H9 (cell line): Measurements from ENCODE around the gene DGCR2. TPM values are rescaled to one million over a fixed set of nuclear protein-coding genes. Genes with fewer than 3 reads are reported as not detected.
A peak's percentile ranks its signal among the peaks of the same experiment; 100 is the strongest.

Experiments
- DNase-seq: peaks from one replicate; pipeline ENCODE4 v3.0.0-alpha.2; 2017
- H2AFZ ChIP-seq: one replicate; pipeline ENCODE4 v1.6.1; 2013; ENCODE audit warnings: mild to moderate bottlenecking, low read length, control low read depth, moderate library complexity
- H2AK5ac ChIP-seq: 2 replicates; pipeline ENCODE4 v1.6.1; 2013; ENCODE audit warnings: low read length, control low read depth, mixed read lengths; ENCODE audit not compliant: insufficient read length
- H2BK120ac ChIP-seq: one replicate; pipeline ENCODE4 v1.6.1; 2013; ENCODE audit warnings: low read depth, mild to moderate bottlenecking, low read length, control low read depth, inconsistent platforms; ENCODE audit not compliant: poor library complexity, severe bottlenecking
- H2BK12ac ChIP-seq: 2 replicates; pipeline ENCODE4 v1.6.1; 2013; ENCODE audit warnings: low read length, control low read depth, mixed read lengths, low read depth; ENCODE audit not compliant: insufficient read length
- H2BK15ac ChIP-seq: 2 replicates; pipeline ENCODE4 v1.6.1; 2013; ENCODE audit warnings: low read depth, low read length, control low read depth
- H2BK20ac ChIP-seq: one replicate; pipeline ENCODE4 v1.6.1; 2013; ENCODE audit warnings: low read depth, mild to moderate bottlenecking, low read length, control low read depth, inconsistent platforms; ENCODE audit not compliant: poor library complexity, severe bottlenecking
- H2BK5ac ChIP-seq: 2 replicates; pipeline ENCODE4 v1.6.1; 2013; ENCODE audit warnings: low read length, control low read depth, mixed read lengths; ENCODE audit not compliant: insufficient read length
- H3K14ac ChIP-seq: 2 replicates; pipeline ENCODE4 v1.6.1; 2013; ENCODE audit warnings: low read length, control low read depth; ENCODE audit not compliant: insufficient read depth
- H3K18ac ChIP-seq: 2 replicates; pipeline ENCODE4 v1.6.1; 2013; ENCODE audit warnings: low read depth, mild to moderate bottlenecking, mixed read lengths, low read length, control low read depth; ENCODE audit not compliant: insufficient read length
- H3K23ac ChIP-seq: 2 replicates; pipeline ENCODE4 v1.6.1; 2013; ENCODE audit warnings: low read length, control low read depth, mixed read lengths, low read depth; ENCODE audit not compliant: insufficient read length
- H3K23me2 ChIP-seq: 2 replicates; pipeline ENCODE4 v1.6.1; 2013; ENCODE audit warnings: low read depth, mild to moderate bottlenecking, mixed read lengths, low read length, control low read depth; ENCODE audit not compliant: insufficient read length, poor library complexity, severe bottlenecking
- H3K27ac ChIP-seq: 2 replicates; pipeline ENCODE4 v1.5.1; 2013; ENCODE audit warnings: low read length, control low read depth, mixed read lengths, low read depth; ENCODE audit not compliant: insufficient read length
- H3K27me3 ChIP-seq: 2 replicates; pipeline ENCODE4 v1.6.1; 2013; ENCODE audit warnings: low read length, control low read depth, inconsistent platforms; ENCODE audit not compliant: insufficient read depth
- H3K4ac ChIP-seq: 2 replicates; pipeline ENCODE4 v1.6.1; 2013; ENCODE audit warnings: low read depth, mild to moderate bottlenecking, control low read depth, inconsistent platforms, low read length, moderate library complexity
- H3K4me1 ChIP-seq: 2 replicates; pipeline ENCODE4 v1.6.1; 2013; ENCODE audit warnings: low read length, control low read depth, inconsistent platforms; ENCODE audit not compliant: insufficient read depth
- H3K4me2 ChIP-seq: 2 replicates; pipeline ENCODE4 v1.6.1; 2013; ENCODE audit warnings: low read length, control low read depth, mixed read lengths; ENCODE audit not compliant: insufficient read length, insufficient read depth
- H3K56ac ChIP-seq: 2 replicates; pipeline ENCODE4 v1.6.1; 2013; ENCODE audit warnings: low read depth, mild to moderate bottlenecking, mixed read lengths, low read length, control low read depth; ENCODE audit not compliant: insufficient read length
- H3K79me1 ChIP-seq: 2 replicates; pipeline ENCODE4 v1.6.1; 2013; ENCODE audit warnings: low read depth, mild to moderate bottlenecking, moderate library complexity, low read length, control low read depth, inconsistent platforms; ENCODE audit not compliant: insufficient read depth, poor library complexity, severe bottlenecking
- H3K79me2 ChIP-seq: 2 replicates; pipeline ENCODE4 v1.6.1; 2013; ENCODE audit warnings: low read length, control low read depth, inconsistent platforms; ENCODE audit not compliant: insufficient read depth
- H3K9ac ChIP-seq: 2 replicates; pipeline ENCODE4 v1.6.1; 2013; ENCODE audit warnings: low read length, control low read depth, mixed read lengths; ENCODE audit not compliant: insufficient read length; ENCODE audit errors: extremely low read depth
- H3K9me3 ChIP-seq: one replicate; pipeline ENCODE4 v1.6.1; 2013; ENCODE audit warnings: low read depth, low read length, inconsistent platforms; ENCODE audit not compliant: control insufficient read depth
- H3T11ph ChIP-seq: one replicate; pipeline ENCODE4 v1.6.1; 2013; ENCODE audit warnings: mild to moderate bottlenecking, low read length, control low read depth, inconsistent platforms
- H4K20me1 ChIP-seq: one replicate; pipeline ENCODE4 v1.6.1; 2013; ENCODE audit not compliant: control insufficient read depth, insufficient read length, insufficient read depth
- H4K5ac ChIP-seq: 2 replicates; pipeline ENCODE4 v1.6.1; 2013; ENCODE audit warnings: low read depth, mild to moderate bottlenecking, mixed read lengths, low read length, control low read depth; ENCODE audit not compliant: insufficient read length
- H4K8ac ChIP-seq: replicated peaks from 2 replicates; pipeline ENCODE4 v1.6.1; 2013; ENCODE audit warnings: low read length, control low read depth, mixed read lengths, low read depth; ENCODE audit not compliant: insufficient read length
- H4K91ac ChIP-seq: 2 replicates; pipeline ENCODE4 v1.6.1; 2013; ENCODE audit warnings: low read depth, mild to moderate bottlenecking, moderate library complexity, mixed read lengths, low read length, control low read depth; ENCODE audit not compliant: insufficient read length
- H3K27ac Mint-ChIP-seq, 3 experiments: 2 replicates in 2 of 3; 3 replicates in 1 of 3; pipeline ENCODE4 v1.8.0; 2020 to 2021; ENCODE audit warnings: mixed read lengths in 3 of 3, mild to moderate bottlenecking in 1 of 3, moderate library complexity in 1 of 3
- H3K27me3 Mint-ChIP-seq: 2 replicates; pipeline ENCODE4 v1.8.0; 2021; ENCODE audit warnings: low read depth, mild to moderate bottlenecking, moderate library complexity, mixed read lengths
- H3K36me3 Mint-ChIP-seq, 3 experiments: 2 replicates in 2 of 3; 3 replicates in 1 of 3; pipeline ENCODE4 v1.8.0; 2020 to 2021; ENCODE audit warnings: low read depth in 3 of 3, mixed read lengths in 3 of 3; ENCODE audit not compliant: insufficient read depth in 1 of 3
- H3K4me1 Mint-ChIP-seq, 2 experiments: 2 replicates each; pipeline ENCODE4 v1.8.0; 2020; ENCODE audit warnings: mixed read lengths in 2 of 2
- H3K4me3 Mint-ChIP-seq, 2 experiments: 2 replicates in 1 of 2; 3 replicates in 1 of 2; pipeline ENCODE4 v1.8.0; 2020 to 2021; ENCODE audit warnings: mild to moderate bottlenecking in 2 of 2, mixed read lengths in 2 of 2, moderate library complexity in 1 of 2
- H3K9me3 Mint-ChIP-seq, 2 experiments: 2 replicates in 1 of 2; 3 replicates in 1 of 2; pipeline ENCODE4 v1.8.0; 2020; ENCODE audit warnings: mild to moderate bottlenecking in 2 of 2, mixed read lengths in 2 of 2, moderate library complexity in 1 of 2
- CTCF ChIP-seq: fragments of 200-600 bp; sonication (generic); conservative IDR thresholded peaks from 3 replicates; pipeline ENCODE4 v1.8.0; 2021; ENCODE audit warnings: antibody characterized with exemption, mild to moderate bottlenecking
- WGBS: extraction: QIAGEN DNeasy Blood & Tissue Kit; methylation state at CpG from one replicate; pipeline ENCODE4 v1.1.7; 2013; ENCODE audit warnings: missing lambda C conversion rate, low lambda C conversion rate, mixed read lengths; ENCODE audit not compliant: insufficient read length; ENCODE audit errors: extremely low coverage; 5-methylcytosine and 5-hydroxymethylcytosine counted together
- total RNA-seq: library from RNA; stranded (reverse); gene quantifications from 2 replicates; pipeline ENCODE4 v1.2.1, GENCODE V29; 2021

Gene DGCR2
- total RNA-seq, 1 experiment from 2014 or later: 47.2 TPM

GRCh38 chr22:19149991-19150390 lies 27.8 kb upstream of the DGCR2 start, which contains the start of gene GSC2:
Gene GSC2 (minus strand): TSS chr22:19150292. CDS start chr22:19150283, 9 bp downstream.
- no peak within 1 kb of the TSS; the same call in 1 of the 2 replicates for H3K14ac ChIP-seq
- Mint-ChIP-seq H3K9me3 (peaks cover 13 to 14% of the 10 kb centered on the region in 2 experiments), H3K27ac (no peak within 1 kb of the TSS), H3K4me3 (peak within 1 kb of the TSS; percentile 34 to 78), H3K36me3 (peaks cover 0 to 9% (median 5%) of the 10 kb centered on the region in 3 experiments; a peak in 6 of 7 replicates), H3K4me1 (peaks cover 12 to 20% of the 10 kb centered on the region in 2 experiments), H3K27me3 (peaks cover 82% of the 10 kb centered on the region)
- H3K27ac ChIP-seq: no peak within 1 kb of the TSS
- H3T11ph ChIP-seq: no peak within 1 kb of the TSS
- H3K9me3 ChIP-seq: no peaks in the 10 kb centered on the region
- H4K8ac ChIP-seq: no peak within 1 kb of the TSS
- no peak within 1 kb of the TSS for H2BK15ac ChIP-seq
- no peak within 1 kb of the TSS for H3K4ac ChIP-seq
- no peak within 1 kb of the TSS for H3K23ac ChIP-seq
- H3K4me1 ChIP-seq: no peaks in the 10 kb centered on the region
- peaks cover 48% of the 10 kb centered on the region for H3K27me3 ChIP-seq
- H2BK12ac ChIP-seq: no peak within 1 kb of the TSS
- H3K23me2 ChIP-seq: peaks cover 2% of the 10 kb centered on the region
- no peak within 1 kb of the TSS for H2BK5ac ChIP-seq
- H4K20me1 ChIP-seq: no peaks in the 10 kb centered on the region
- no peak within 1 kb of the TSS for H2AK5ac ChIP-seq
- no peaks in the 10 kb centered on the region for H3K79me1 ChIP-seq
- no peak for DNase-seq
- H3K18ac ChIP-seq: no peak within 1 kb of the TSS
- no peak within 1 kb of the TSS for H3K56ac ChIP-seq
- H4K91ac ChIP-seq: no peak within 1 kb of the TSS
- no CpG with 5 or more reads among the region's 59 CpGs for WGBS
- no peak within 1 kb of the TSS for H3K9ac ChIP-seq
- H3K79me2 ChIP-seq: no peaks in the 10 kb centered on the region
- H2AFZ ChIP-seq: no peak within 1 kb of the TSS
- H2BK20ac ChIP-seq: no peak within 1 kb of the TSS
- H4K5ac ChIP-seq: no peak within 1 kb of the TSS
- H2BK120ac ChIP-seq: no peak within 1 kb of the TSS
- no peak for TF ChIP-seq CTCF
- H3K4me2 ChIP-seq: peak within 1 kb of the TSS; percentile 24
